Stomach (tissue), 9 donors: ENCODE data around the gene TP73. TPM values are rescaled to one million over a fixed set of nuclear protein-coding genes. Genes with fewer than 3 reads are reported as not detected.

ENCODE experiments used
- DNase-seq, 2 donors: peaks; one replicate each; pipeline versions ENCODE4 v3.0.0 to v3.0.0-alpha.2; 2013 to 2019
- H3K27ac ChIP-seq, 5 donors: fragments of 200-600 bp in 4 of 5; sonication (generic) in 4 of 5; one replicate each; pipeline ENCODE4 v1.5.1; 2013 to 2019; ENCODE audit warnings: mild to moderate bottlenecking in 1 of 5, moderate library complexity in 1 of 5
- H3K27me3 ChIP-seq, 3 donors: fragments of 200-600 bp; sonication (generic); one replicate each; pipeline ENCODE4 v1.5.1; 2017 to 2019; ENCODE audit warnings: mixed run types in 1 of 3
- H3K36me3 ChIP-seq, 4 donors: fragments of 200-600 bp; sonication (generic); 1 replicate in 3 of 4; 2 replicates in 1 of 4; pipeline ENCODE4 v1.5.1; 2016 to 2019
- H3K4me1 ChIP-seq, 4 donors: fragments of 200-600 bp; sonication (generic); one replicate each; pipeline ENCODE4 v1.5.1; 2016 to 2019
- H3K4me3 ChIP-seq, 4 donors: fragments of 200-600 bp; sonication (generic) in 3 of 4; one replicate each; pipeline ENCODE4 v1.5.1; 2016 to 2019; ENCODE audit warnings: mild to moderate bottlenecking in 1 of 4
- H3K9me3 ChIP-seq, 4 donors: fragments of 200-600 bp; sonication (generic); one replicate each; pipeline ENCODE4 v1.5.1; 2016 to 2019
- CTCF ChIP-seq, 7 experiments: fragments of 450-650 bp in 4 of 7; fragments of 200-600 bp in 3 of 7; sonication (generic) in 3 of 7; IDR thresholded peaks; one replicate each; pipeline ENCODE4 v1.5.1; 2016 to 2019; ENCODE audit warnings: antibody characterized with exemption in 7 of 7, control low read depth in 2 of 7, mild to moderate bottlenecking in 1 of 7
- EP300 ChIP-seq: sonication (generic); formaldehyde crosslinking; IDR thresholded peaks from one replicate; pipeline ENCODE4 v1.6.1; 2017; ENCODE audit warnings: antibody characterized with exemption
- POLR2A ChIP-seq, 4 donors: fragments of 450-650 bp; IDR thresholded peaks; one replicate each; pipeline ENCODE4 v1.6.1; 2016; ENCODE audit warnings: antibody characterized with exemption in 4 of 4, control low read depth in 2 of 4, mild to moderate bottlenecking in 1 of 4, moderate library complexity in 1 of 4
- POLR2AphosphoS5 ChIP-seq, 3 donors: sonication (generic); formaldehyde crosslinking; IDR thresholded peaks; one replicate each; pipeline ENCODE4 v1.6.1; 2016; ENCODE audit warnings: antibody characterized with exemption in 3 of 3
- WGBS, 5 donors: extraction: QIAGEN DNeasy Blood & Tissue Kit in 3 of 5; methylation state at CpG; one replicate each; pipeline versions ENCODE4 v1.1.5 to v1.1.7; 2013 to 2018; 5-methylcytosine and 5-hydroxymethylcytosine counted together
- intact Hi-C: fragments of 100-400 bp; cut with DNase I; formaldehyde crosslinking; loops from one replicate; pipeline ENCODE4 v1.15.1; 2023; ENCODE audit warnings: low total_unique reads
- polyA plus RNA-seq, 3 donors: library from polyadenylated mRNA; stranded (reverse); fragments of 200-250 nt; gene quantifications; one replicate each; pipeline ENCODE4 v1.2.3, GENCODE V29; 2013
- total RNA-seq, 5 donors: library from RNA; depleted of rRNA; stranded (reverse); fragments of >200 nt; gene quantifications; one replicate each; pipeline versions ENCODE4 v1.1.0 to v1.2.3, GENCODE V29; 2014 to 2016
- donor health status: healthy with polysubstance abuse.
- donor health status: Bipolar disorder and iron deficiency.
- donor health status: healthy.

TP73 gene
- total and polyA plus RNA-seq, 8 donors = 0.25 to 9.8 (median 1.4) TPM; not detected in 4

- Histone ChIP-seq H3K27me3 (peaks cover 0 to 42% (median 0%) of the 10 kb centered on the region in 3 donors), H3K27ac (no peak overlapping the region), H3K4me1 (peaks cover 6 to 18% (median 16%) of the 10 kb centered on the region in 4 donors), H3K36me3 (no peaks in the 10 kb centered on the region), H3K9me3 (no peaks in the 10 kb centered on the region), H3K4me3 (no peak overlapping the region)
- WGBS, 5 donors = 85 to 90% (median 86%) methylated on average over 14 of the region's 14 CpGs
- intact Hi-C loops = no loop called here
- TF ChIP-seq POLR2A (IDR thresholded peaks at IDR 0.05) (no peak), POLR2AphosphoS5 (IDR thresholded peaks at IDR 0.05) (no peak), CTCF (IDR thresholded peaks at IDR 0.05) (no peak), EP300 (no peak)
- DNase-seq = no peak
Measured at GRCh38 chr1:3664700-3665375, 12.5 kb downstream of the TP73 start.

- TF ChIP-seq POLR2AphosphoS5 (IDR thresholded peaks at IDR 0.05) (no peak), POLR2A (IDR thresholded peaks at IDR 0.05) (no peak), CTCF (IDR thresholded peaks at IDR 0.05) (no peak), EP300 (no peak)
- no peaks in the 10 kb centered on the region for H3K9me3 ChIP-seq
- no peaks in the 10 kb centered on the region for H3K36me3 ChIP-seq
- WGBS, 5 donors = 72 to 82% (median 75%) methylated on average over 8 of the region's 8 CpGs
- no peak overlapping the region for H3K27ac ChIP-seq
- intact Hi-C loops = no loop called here
- H3K4me1 ChIP-seq = peaks cover 6 to 18% (median 16%) of the 10 kb centered on the region in 4 donors
- no peak for DNase-seq
- peaks cover 0 to 64% (median 8%) of the 10 kb centered on the region in 3 donors for H3K27me3 ChIP-seq
- H3K4me3 ChIP-seq = no peak overlapping the region
Measured at GRCh38 chr1:3668148-3668547, 15.8 kb downstream of the TP73 start.

- WGBS, 5 donors = 18 to 41% (median 21%) methylated on average over 5 to 30 of the region's 30 CpGs
- Histone ChIP-seq H3K4me3 (peak overlapping the region in 1 of 4 donors; percentile 1), H3K9me3 (no peaks in the 10 kb centered on the region), H3K36me3 (no peaks in the 10 kb centered on the region), H3K4me1 (peaks cover 6 to 18% (median 16%) of the 10 kb centered on the region in 4 donors), H3K27ac (no peak overlapping the region), H3K27me3 (peaks cover 0 to 67% (median 8%) of the 10 kb centered on the region in 3 donors)
- peak; percentile 94 for DNase-seq
- intact Hi-C loops = no loop called here
- TF ChIP-seq POLR2AphosphoS5 (IDR thresholded peaks at IDR 0.05) (peak in 1 of 3 donors; percentile 31), EP300 (no peak)
Measured at GRCh38 chr1:3668585-3669300, 16.4 kb downstream of the TP73 start.

- WGBS, 5 donors = 56 to 81% (median 64%) methylated on average over 12 to 14 of the region's 14 CpGs
- H3K4me1 ChIP-seq = peaks cover 6 to 21% (median 18%) of the 10 kb centered on the region in 4 donors
- DNase-seq = no peak
- H3K4me3 ChIP-seq = no peak overlapping the region
- H3K27ac ChIP-seq = no peak overlapping the region
- H3K9me3 ChIP-seq = no peaks in the 10 kb centered on the region
- peaks cover 0 to 66% (median 8%) of the 10 kb centered on the region in 3 donors for H3K27me3 ChIP-seq
- no peaks in the 10 kb centered on the region for H3K36me3 ChIP-seq
- intact Hi-C loops = no loop called here
- TF ChIP-seq POLR2A (IDR thresholded peaks at IDR 0.05) (no peak), EP300 (no peak), POLR2AphosphoS5 (IDR thresholded peaks at IDR 0.05) (no peak), CTCF (IDR thresholded peaks at IDR 0.05) (no peak)
Measured at GRCh38 chr1:3669421-3669821, 17.1 kb downstream of the TP73 start.
